GM21576 (cell line): ENCODE results near the gene DDX42.
"Not testable (repeated sequence)": the region's sequence is repeated elsewhere in the genome, so short reads cannot be mapped to it uniquely, and the experiment has no call there.

Source experiments
- ATAC-seq: cut with Tn5 transposase; IDR thresholded peaks from one replicate; pipeline ENCODE4 v1.9.1; 2021; ENCODE audit warnings: mild to moderate bottlenecking, moderate library complexity; ENCODE audit not compliant: unreplicated experiment

The DDX42 gene

GRCh38 chr17:63780507-63780906 lies 6.5 kb downstream of the DDX42 start:
- ATAC-seq, result no peak

- ATAC-seq, result no peak
Observed at GRCh38 chr17:63780928-63781327, 7.0 kb downstream of the DDX42 start.

- no peak for ATAC-seq
Observed at GRCh38 chr17:63783522-63783921, 9.6 kb downstream of the DDX42 start.

DNA sequence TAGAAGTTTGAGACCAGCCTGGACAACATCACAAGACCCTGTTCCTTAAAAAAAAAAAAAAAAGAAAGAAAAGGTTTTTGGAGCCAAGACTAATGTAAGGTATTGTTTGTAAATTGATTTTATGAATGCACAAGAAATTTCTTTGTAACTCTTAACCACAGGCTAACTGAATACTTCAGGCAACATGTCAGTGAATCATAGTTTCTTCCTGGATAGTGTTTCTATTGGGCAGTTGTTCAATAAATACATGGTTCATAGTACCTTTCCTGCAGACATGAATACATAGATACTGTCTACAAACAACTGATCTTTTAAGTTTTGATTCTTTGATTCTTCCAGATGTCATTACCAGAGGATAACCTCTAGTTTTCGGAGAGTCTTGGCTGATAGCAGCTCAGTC lies 11.6 kb downstream of the DDX42 start:
- ATAC-seq, result no peak

GRCh38 chr17:63786117-63786516 lies 12.1 kb downstream of the DDX42 start:
- ATAC-seq, result no peak

DNA sequence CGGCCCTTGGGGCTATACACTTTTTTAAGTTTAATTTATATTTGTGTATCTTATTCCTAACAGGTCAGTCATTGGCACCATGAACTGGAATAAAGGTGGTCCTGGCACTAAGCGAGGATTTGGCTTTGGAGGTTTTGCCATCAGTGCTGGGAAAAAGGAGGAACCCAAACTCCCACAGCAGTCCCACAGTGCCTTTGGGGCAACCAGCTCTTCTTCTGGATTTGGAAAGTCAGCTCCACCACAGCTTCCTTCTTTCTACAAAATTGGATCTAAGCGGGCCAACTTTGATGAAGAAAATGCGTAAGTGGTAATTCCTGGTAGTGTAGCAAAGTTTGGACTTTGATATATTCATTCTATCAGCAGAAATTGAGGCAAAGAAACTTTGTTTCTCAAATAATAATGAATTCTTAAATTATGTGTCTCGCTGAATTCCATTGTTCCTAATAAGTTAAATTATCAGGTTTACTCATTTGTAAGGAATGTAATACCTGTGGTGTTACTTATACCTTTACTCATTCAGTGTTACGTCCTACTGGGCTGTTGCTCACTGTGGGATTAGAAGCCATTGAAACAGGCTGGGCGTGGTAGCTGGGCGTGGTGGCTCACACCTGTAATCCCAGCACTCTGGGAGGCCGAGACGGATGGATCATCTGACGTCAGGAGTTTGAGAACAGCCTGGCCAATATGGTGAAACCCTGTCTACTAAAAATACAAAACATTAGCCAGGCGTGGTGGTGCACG lies 13.2 kb downstream of the DDX42 start:
- no peak for ATAC-seq

DNA sequence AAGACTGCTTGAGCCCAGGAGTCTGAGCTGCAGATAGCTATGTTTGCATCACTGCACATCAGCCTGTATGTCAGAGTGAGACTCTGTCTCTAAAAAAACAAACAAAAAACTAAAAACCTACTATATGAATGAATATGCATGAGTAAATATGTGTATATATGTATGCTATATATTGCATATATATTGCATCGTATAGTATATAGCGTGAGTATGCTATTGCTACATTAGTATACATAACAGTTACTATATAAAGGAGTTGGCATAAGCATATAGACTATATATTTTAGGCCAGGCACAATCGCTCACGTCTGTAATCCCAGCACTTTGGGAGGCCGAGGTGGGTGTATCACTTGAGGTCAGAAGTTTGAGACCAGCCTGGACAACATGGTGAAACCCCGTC lies 16.1 kb downstream of the DDX42 start:
- ATAC-seq, result no peak

GRCh38 chr17:63792055-63792729 lies 18.2 kb downstream of the DDX42 start:
- ATAC-seq, result no peak

DNA sequence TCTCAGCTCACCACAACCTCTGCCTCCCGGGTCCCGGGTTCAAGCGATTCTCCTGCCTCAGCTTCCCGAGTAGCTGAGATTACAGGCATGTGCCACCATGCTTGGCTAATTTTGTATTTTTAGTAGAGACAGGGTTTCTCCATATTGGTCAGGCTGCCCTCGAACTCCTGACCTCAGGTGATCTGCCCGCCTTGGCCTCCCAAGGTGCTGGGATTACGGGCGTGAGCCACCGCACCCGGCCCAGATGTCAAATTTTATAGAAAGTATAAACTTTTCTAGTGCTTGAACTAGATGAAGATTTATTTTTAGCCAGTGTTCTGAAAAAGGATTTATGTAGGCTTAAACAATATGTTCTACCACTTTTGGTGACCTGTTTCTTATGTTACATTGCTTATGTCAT lies 22.4 kb downstream of the DDX42 start:
- ATAC-seq, result not testable (repeated sequence)

- no peak for ATAC-seq
Observed at GRCh38 chr17:63798572-63799106, 24.7 kb downstream of the DDX42 start.

GRCh38 chr17:63800783-63801182 lies 26.8 kb downstream of the DDX42 start:
- ATAC-seq, result no peak

GRCh38 chr17:63804328-63804727 lies 30.4 kb downstream of the DDX42 start:
- ATAC-seq, result no peak

- no peak for ATAC-seq
Observed at GRCh38 chr17:63805591-63805990, 31.6 kb downstream of the DDX42 start.

- no peak for ATAC-seq
Observed at GRCh38 chr17:63809970-63810369, 36.0 kb downstream of the DDX42 start.

GRCh38 chr17:63816123-63816522 lies 42.2 kb downstream of the DDX42 start:
- ATAC-seq, result no peak

GRCh38 chr17:63816669-63817068 lies 42.7 kb downstream of the DDX42 start:
- no peak for ATAC-seq

DNA sequence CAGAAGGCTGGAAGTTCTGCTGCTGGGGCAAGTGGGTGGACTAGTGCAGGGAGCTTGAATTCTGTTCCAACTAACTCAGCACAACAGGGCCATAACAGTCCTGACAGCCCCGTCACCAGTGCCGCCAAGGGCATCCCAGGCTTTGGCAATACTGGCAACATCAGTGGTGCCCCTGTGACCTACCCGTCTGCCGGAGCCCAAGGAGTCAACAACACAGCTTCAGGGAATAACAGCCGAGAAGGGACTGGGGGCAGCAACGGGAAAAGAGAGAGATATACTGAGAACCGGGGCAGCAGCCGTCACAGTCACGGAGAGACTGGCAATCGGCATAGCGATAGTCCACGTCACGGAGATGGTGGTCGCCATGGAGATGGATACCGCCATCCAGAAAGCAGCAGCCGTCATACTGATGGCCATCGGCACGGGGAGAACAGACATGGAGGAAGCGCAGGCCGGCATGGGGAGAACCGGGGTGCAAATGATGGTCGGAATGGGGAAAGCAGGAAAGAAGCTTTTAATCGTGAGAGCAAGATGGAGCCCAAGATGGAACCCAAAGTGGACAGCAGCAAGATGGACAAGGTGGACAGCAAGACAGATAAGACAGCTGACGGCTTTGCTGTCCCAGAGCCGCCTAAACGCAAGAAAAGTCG lies 43.9 kb downstream of the DDX42 start:
- ATAC-seq, result no peak

DNA sequence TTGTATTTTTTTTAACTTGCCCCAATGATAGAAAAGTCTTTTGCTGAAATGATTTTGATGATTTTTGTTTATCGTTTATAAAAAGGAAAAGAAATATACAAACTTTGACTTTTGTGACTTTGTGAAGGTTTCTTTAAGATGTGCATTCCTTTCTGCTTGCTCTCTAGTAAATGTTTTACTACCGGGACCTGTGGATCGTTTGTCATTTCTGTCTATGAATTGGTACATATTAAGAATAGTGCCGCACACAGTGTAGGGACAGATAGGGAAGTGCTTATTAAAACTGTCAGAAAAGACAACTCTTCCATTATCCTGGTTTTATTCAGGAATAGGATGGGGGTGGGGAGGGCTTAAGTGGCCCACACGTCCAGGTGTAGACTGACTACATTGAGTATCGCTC lies 45.2 kb downstream of the DDX42 start:
- no peak for ATAC-seq

DNA sequence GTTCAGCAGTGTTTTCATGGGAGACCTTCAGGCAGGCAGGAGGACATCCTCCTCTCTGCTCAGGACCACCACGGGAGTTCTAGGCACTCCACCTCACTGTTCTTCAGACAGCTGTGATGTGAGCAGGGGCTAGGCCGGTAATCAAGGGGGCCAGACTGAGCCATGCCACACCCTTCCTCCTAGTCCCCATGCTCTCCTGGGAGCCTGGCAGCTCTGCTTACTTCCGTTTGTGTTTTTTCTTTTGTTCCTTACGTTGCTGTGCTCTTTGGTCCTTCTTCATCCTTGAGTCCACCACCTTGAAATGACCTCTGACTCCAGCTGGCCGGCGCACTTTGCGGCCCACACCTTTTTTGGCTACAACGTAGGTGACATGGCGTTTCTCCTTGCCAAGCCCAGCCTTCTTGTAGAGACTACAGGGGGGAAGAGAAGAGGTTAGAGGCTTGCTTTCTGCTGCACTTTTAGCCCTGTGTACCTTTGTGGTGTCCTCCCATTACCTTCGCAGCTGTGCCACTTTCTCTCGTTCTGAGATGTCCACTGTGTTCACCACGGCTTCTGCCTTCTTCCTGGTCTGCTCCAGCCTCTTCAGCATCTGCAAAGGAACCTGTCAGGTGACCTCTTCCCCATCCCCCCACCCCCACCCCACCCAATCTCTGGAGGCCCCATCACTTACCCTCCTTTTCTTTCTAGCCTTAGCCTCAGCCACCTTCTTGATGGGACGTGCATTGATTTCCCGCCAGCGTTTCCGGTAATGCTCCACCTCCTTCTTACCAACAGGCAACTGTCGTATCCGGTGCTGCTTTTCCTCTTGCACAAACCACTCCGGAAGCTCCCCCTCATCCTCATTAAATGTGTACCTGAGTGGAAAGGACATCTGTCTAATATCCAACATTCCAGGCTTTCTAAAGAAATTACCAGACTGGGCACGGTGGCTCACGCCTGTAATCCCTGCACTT lies 45.9 kb downstream of the DDX42 start:
- ATAC-seq, result no peak

- ATAC-seq, result no peak
Observed at GRCh38 chr17:63820963-63821561, 47.1 kb downstream of the DDX42 start.
